ENCODE results near the gene GPC1.

The GPC1 gene

DNA sequence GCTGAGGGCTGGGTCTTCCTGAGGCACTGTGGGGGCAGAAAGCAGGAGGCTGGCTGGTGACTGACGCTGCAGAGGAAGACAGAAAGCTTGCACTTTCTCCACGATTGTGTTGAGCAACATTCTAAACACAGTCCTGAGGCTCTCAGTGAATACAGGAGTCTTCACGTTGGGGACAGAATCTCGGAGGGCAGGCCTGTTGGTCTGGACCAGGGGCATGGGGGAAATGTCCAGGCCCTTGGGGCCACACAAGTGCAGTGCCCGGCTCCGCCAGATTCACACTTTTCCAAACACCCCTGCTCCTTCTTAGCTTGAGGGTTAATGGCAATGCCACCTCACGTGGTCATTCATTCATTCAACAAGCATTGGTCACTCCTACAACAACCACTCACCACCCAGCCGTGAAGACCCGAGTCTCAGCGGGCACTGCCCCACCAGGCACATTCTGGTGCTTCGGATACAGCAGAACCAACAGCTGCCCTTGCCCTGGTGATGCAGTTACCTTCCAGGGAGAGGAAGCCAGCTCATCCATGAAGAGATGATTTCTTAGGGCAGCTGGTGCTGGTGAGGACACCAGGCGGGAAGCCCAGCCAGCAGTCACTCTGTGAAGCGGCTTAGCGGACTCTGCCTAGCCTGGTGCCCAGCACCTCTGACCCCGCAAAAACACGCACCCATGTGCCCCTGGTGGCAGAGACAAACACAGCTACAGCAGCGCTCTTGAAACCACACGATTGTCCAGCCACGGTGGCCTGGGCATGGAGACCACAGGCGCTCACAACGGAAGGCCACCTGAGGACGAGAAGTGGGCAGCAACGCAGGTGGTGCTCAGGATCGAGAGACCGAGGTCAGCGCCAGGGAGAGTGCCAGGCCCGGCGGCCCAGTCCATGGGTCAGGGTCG, 10.9 kb upstream of the GPC1 start:
- no peak overlapping the region for H3K4me3 ChIP-seq (ENCODE audit: insufficient read length, low read depth)
- no peak for TF ChIP-seq ZNF274 (IDR thresholded peaks at IDR 0.05; ENCODE audit: low read depth, low read length)
- no peak for TF ChIP-seq SUZ12 (IDR thresholded peaks at IDR 0.05; ENCODE audit: extremely low read depth, insufficient read depth, insufficient read length)
- TF ChIP-seq YY1 (IDR thresholded peaks at IDR 0.05; ENCODE audit: insufficient read depth, insufficient read length): no peak
- peaks cover 41% of the 10 kb centered on the region; the same call in 1 of the 2 replicates for H3K9me3 ChIP-seq (ENCODE audit: insufficient read depth, low read length)
- no peaks in the 10 kb centered on the region for H3K27me3 ChIP-seq (ENCODE audit: insufficient read depth, insufficient read length)
- H3K9ac ChIP-seq (ENCODE audit: insufficient read length, low read depth): no peak overlapping the region
- DNase-seq (ENCODE audit: low read depth, low spot score): no peak
- H3K36me3 ChIP-seq (ENCODE audit: insufficient read depth, insufficient read length, low read length): no peaks in the 10 kb centered on the region
- peaks cover 2% of the 10 kb centered on the region for H3K4me1 ChIP-seq (ENCODE audit: insufficient read depth, insufficient read length)

DNA sequence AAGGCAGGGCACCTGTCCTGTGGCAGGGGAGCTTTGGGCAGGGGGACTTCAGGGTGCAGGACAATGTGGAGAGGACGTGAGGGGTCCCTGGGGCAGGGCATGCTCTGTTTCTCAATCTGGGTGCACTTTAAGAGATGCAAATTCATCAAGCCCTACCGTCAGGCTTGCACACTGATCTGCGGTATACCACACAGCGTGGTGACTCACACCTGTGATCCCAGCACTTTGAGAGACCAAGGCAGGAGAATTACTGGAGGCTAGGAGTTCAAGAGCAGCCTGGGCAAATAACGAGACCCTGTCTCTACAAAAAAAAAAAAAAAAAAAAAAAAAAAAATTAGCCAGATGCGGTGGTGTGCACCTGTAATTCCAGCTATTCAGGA, 10.2 kb upstream of the GPC1 start:
- no peak overlapping the region for H3K4me3 ChIP-seq (ENCODE audit: insufficient read length, low read depth)
- no peak for TF ChIP-seq YY1 (IDR thresholded peaks at IDR 0.05; ENCODE audit: insufficient read depth, insufficient read length)
- TF ChIP-seq SUZ12 (IDR thresholded peaks at IDR 0.05; ENCODE audit: extremely low read depth, insufficient read depth, insufficient read length): no peak
- TF ChIP-seq ZNF274 (IDR thresholded peaks at IDR 0.05; ENCODE audit: low read depth, low read length): no peak
- no peaks in the 10 kb centered on the region for H3K27me3 ChIP-seq (ENCODE audit: insufficient read depth, insufficient read length)
- H3K9me3 ChIP-seq (ENCODE audit: insufficient read depth, low read length): peaks cover 35% of the 10 kb centered on the region; the same call in 1 of the 2 replicates
- H3K9ac ChIP-seq (ENCODE audit: insufficient read length, low read depth): no peak overlapping the region
- DNase-seq (ENCODE audit: low read depth, low spot score): no peak
- H3K36me3 ChIP-seq (ENCODE audit: insufficient read depth, insufficient read length, low read length): no peaks in the 10 kb centered on the region
- H3K4me1 ChIP-seq (ENCODE audit: insufficient read depth, insufficient read length): peaks cover 8% of the 10 kb centered on the region

DNA sequence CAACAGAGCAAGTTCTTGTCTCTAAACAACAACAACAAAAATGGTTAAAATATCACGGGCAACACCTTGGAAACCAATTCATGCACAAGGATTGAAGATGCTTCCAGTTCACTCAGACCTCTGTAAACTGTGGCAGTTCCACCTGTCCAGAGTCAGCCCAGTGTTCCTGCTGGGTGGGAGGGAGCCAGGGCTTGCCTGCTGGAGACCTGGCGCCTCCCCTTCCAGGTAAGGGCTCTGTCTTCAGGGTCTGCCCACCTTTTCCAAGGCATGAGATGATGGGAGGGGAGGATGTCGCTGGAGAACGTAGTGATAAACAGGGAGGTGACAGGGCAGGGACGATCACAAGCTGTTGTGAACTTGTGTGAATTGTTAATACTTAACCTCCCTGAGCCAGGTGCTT, 9.8 kb upstream of the GPC1 start:
- no peak for TF ChIP-seq SUZ12 (IDR thresholded peaks at IDR 0.05; ENCODE audit: extremely low read depth, insufficient read depth, insufficient read length)
- TF ChIP-seq ZNF274 (IDR thresholded peaks at IDR 0.05; ENCODE audit: low read depth, low read length): no peak
- Histone ChIP-seq H3K9ac (ENCODE audit: insufficient read length, low read depth) (no peak overlapping the region), H3K36me3 (ENCODE audit: insufficient read depth, insufficient read length, low read length) (no peaks in the 10 kb centered on the region), H3K4me3 (ENCODE audit: insufficient read length, low read depth) (no peak overlapping the region), H3K9me3 (ENCODE audit: insufficient read depth, low read length) (peaks cover 30% of the 10 kb centered on the region; the same call in 1 of the 2 replicates), H3K27me3 (ENCODE audit: insufficient read depth, insufficient read length) (no peaks in the 10 kb centered on the region), H3K4me1 (ENCODE audit: insufficient read depth, insufficient read length) (peaks cover 8% of the 10 kb centered on the region)
- no peak for DNase-seq (ENCODE audit: low read depth, low spot score)

DNA sequence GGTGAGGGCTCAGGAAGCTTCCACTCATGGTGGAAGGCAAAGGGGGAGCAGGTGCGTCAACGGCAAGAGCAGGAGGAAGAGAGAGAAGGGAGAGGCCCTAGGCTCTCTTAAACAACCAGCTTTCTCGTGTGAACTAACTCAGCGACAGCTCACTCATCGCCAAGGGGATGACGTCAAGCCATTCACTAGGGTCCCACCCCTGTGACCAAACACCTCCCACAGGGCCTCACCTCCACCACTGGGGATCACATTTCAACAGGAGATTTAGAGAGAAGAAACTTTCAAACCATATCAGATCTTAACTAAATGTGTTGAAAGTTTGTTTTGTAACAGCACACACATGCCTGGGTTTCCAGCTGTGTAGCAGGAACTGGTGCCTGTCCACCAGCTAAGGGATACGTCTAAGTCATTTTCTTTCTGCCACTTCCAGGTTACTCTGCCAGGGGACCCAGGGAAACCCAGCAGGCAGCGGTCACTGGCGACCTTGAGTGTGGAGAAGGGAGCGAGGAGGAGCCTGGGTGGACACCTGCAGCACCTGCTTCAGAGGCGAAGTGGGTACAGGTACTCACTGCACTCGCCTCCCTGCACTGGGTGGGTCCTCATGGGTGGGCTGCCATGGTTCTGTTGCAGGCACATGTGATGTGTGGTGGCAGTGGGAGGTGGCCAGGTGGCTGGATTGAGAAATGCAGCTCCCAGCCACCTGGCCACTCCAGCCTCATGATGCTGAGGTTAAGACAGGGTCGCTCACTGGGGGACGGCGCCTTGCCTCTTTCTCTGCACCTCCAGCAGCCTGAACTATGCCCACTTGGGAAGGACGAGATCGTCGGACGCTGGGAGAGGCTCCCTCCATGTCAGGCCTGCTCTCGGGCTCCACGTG, 8.4 kb upstream of the GPC1 start:
- DNase-seq (ENCODE audit: low read depth, low spot score): no peak
- H3K36me3 ChIP-seq (ENCODE audit: insufficient read depth, insufficient read length, low read length): no peaks in the 10 kb centered on the region
- peaks cover 18% of the 10 kb centered on the region for H3K4me1 ChIP-seq (ENCODE audit: insufficient read depth, insufficient read length)
- no peak overlapping the region for H3K4me3 ChIP-seq (ENCODE audit: insufficient read length, low read depth)
- no peaks in the 10 kb centered on the region for H3K27me3 ChIP-seq (ENCODE audit: insufficient read depth, insufficient read length)
- H3K9ac ChIP-seq (ENCODE audit: insufficient read length, low read depth): no peak overlapping the region
- H3K9me3 ChIP-seq (ENCODE audit: insufficient read depth, low read length): peaks cover 16% of the 10 kb centered on the region; the same call in 1 of the 2 replicates
- no peak for TF ChIP-seq YY1 (IDR thresholded peaks at IDR 0.05; ENCODE audit: insufficient read depth, insufficient read length)
- TF ChIP-seq SUZ12 (IDR thresholded peaks at IDR 0.05; ENCODE audit: extremely low read depth, insufficient read depth, insufficient read length): no peak
- no peak for TF ChIP-seq ZNF274 (IDR thresholded peaks at IDR 0.05; ENCODE audit: low read depth, low read length)

DNA sequence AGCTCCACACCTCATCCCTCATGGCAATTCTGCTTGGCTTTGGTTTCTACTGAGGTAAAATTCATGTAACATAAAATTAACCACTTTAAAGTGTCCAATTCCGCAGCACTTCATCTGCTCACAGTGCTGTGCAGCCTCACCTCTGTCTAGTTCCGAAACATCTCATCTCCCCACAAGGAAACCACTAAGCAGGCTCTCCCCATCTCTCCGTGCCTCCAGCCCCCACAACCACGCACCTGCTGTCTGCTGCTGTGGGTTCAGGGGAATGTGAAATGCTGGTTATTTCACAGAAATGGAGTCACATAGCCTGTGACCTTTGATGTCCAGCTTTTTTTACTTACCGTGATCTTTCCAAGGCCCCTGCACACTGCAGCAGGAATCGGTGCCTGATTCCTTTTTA, 7.7 kb upstream of the GPC1 start:
- Histone ChIP-seq H3K4me3 (ENCODE audit: insufficient read length, low read depth) (no peak overlapping the region), H3K27me3 (ENCODE audit: insufficient read depth, insufficient read length) (no peaks in the 10 kb centered on the region), H3K9ac (ENCODE audit: insufficient read length, low read depth) (no peak overlapping the region), H3K9me3 (ENCODE audit: insufficient read depth, low read length) (peaks cover 10% of the 10 kb centered on the region; the same call in 1 of the 2 replicates), H3K4me1 (ENCODE audit: insufficient read depth, insufficient read length) (peaks cover 18% of the 10 kb centered on the region), H3K36me3 (ENCODE audit: insufficient read depth, insufficient read length, low read length) (no peaks in the 10 kb centered on the region)
- DNase-seq (ENCODE audit: low read depth, low spot score): no peak
- TF ChIP-seq ZNF274 (IDR thresholded peaks at IDR 0.05; ENCODE audit: low read depth, low read length) (no peak), YY1 (IDR thresholded peaks at IDR 0.05; ENCODE audit: insufficient read depth, insufficient read length) (no peak)

DNA sequence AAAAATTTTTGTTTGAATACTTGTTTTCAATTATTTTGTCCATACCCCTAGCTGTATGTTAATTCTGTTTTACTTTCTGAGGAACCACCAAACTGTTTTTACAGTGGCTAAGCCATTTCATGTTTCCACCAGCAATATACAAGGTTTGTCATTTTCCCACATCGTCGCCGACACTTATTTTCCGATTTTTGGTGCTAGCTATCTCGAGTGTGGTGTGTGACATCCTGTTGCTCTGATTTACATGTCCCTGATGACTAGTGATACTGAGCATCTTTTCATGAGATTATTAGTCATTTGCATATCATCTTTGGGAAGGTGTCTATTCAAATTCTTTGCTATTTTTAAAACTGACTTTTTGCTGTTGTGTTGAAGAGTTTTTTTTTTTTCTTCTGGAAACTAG, 7.2 kb upstream of the GPC1 start:
- no peaks in the 10 kb centered on the region for H3K36me3 ChIP-seq (ENCODE audit: insufficient read depth, insufficient read length, low read length)
- peaks cover 23% of the 10 kb centered on the region for H3K4me1 ChIP-seq (ENCODE audit: insufficient read depth, insufficient read length)
- peaks cover 10% of the 10 kb centered on the region; the same call in 1 of the 2 replicates for H3K9me3 ChIP-seq (ENCODE audit: insufficient read depth, low read length)
- no peak for DNase-seq (ENCODE audit: low read depth, low spot score)
- H3K27me3 ChIP-seq (ENCODE audit: insufficient read depth, insufficient read length): no peaks in the 10 kb centered on the region
- no peak overlapping the region for H3K4me3 ChIP-seq (ENCODE audit: insufficient read length, low read depth)
- no peak overlapping the region for H3K9ac ChIP-seq (ENCODE audit: insufficient read length, low read depth)
- TF ChIP-seq ZNF274 (IDR thresholded peaks at IDR 0.05; ENCODE audit: low read depth, low read length) (no peak), YY1 (IDR thresholded peaks at IDR 0.05; ENCODE audit: insufficient read depth, insufficient read length) (no peak), SUZ12 (IDR thresholded peaks at IDR 0.05; ENCODE audit: extremely low read depth, insufficient read depth, insufficient read length) (no peak)
